ENCODE results near the gene MSANTD1.

MSANTD1 gene

GRCh38 chr4:3248811-3249661 lies at the start of gene MSANTD1:
MSANTD1 (plus strand) TSS chr4:3249159; CDS start chr4:3249223, 64 bp downstream.
- no peak for DNase-seq

DNA sequence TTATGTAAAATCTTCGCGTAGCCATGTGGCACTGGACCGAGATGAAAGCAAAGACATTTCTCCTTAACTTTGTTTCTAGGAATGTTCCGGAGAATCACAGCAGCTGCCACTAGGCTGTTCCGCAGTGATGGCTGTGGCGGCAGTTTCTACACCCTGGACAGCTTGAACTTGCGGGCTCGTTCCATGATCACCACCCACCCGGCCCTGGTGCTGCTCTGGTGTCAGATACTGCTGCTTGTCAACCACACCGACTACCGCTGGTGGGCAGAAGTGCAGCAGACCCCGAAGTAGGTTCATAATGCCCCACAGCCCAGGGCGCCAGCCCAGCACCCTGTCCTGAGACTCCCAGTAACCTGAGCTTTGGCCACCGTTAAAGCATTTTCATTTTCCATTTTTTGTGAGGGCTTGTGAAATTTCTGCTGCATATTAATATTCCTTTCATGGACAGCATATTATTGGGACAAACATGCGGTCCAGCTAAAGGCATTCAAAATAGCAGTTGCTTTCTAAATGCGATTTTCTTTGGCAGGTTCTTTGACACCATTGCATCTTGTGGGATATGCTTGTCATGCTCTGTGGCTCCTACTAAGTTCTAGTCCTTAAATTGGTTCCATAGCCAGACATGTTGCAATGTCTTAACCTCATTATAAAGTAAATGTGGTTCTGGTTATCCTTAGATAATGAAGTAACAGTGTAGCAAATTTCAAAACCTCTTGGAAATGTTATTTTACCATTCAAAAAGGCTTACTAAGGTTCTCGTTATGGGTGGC lies 49.1 kb upstream of the MSANTD1 start:
- DNase-seq: no peak

GRCh38 chr4:3200423-3201090 lies 48.4 kb upstream of the MSANTD1 start:
- DNase-seq: no peak

GRCh38 chr4:3201718-3202702 lies 46.9 kb upstream of the MSANTD1 start:
- DNase-seq: peak; percentile 74 to 81

GRCh38 chr4:3202836-3203820 lies 45.8 kb upstream of the MSANTD1 start:
- peak; percentile 15 to 39 for DNase-seq

DNA sequence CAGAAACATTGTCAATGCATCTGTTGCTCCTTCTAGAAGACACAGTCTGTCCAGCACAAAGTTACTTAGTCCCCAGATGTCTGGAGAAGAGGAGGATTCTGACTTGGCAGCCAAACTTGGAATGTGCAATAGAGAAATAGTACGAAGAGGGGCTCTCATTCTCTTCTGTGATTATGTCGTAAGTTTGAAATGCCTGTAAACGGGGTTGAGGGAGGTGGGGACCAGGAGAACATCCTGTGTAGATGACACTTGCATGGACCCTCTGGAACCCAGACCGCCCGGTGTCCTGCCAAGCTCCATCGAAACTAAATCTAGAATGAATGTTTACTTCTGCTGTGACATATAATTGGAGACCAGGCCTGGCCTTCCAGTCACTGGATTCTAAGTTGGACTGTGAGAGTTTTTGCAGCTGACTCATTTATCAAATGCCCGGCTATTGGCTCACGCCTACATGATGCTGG lies 45.0 kb upstream of the MSANTD1 start:
- DNase-seq: no peak

DNA sequence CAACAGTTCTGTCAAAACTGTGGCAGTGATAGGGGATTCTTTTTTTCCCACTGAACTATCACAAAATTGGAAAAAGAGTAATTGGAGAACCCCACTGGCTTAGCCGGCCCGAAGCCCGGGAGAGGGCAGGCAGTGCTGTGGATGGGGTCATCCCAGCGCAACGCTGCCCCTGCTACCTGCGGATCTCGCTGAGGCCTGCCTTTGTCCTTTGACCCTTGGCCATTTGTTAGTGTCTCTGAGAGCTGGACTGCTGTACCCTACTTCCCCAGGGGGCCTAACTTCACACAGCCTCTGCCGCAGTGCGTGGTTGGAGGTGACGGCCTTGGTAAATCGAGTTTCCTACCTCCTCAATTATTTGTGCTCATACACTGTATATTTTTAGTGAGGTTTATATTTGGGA lies 43.0 kb upstream of the MSANTD1 start:
- no peak for DNase-seq

DNA sequence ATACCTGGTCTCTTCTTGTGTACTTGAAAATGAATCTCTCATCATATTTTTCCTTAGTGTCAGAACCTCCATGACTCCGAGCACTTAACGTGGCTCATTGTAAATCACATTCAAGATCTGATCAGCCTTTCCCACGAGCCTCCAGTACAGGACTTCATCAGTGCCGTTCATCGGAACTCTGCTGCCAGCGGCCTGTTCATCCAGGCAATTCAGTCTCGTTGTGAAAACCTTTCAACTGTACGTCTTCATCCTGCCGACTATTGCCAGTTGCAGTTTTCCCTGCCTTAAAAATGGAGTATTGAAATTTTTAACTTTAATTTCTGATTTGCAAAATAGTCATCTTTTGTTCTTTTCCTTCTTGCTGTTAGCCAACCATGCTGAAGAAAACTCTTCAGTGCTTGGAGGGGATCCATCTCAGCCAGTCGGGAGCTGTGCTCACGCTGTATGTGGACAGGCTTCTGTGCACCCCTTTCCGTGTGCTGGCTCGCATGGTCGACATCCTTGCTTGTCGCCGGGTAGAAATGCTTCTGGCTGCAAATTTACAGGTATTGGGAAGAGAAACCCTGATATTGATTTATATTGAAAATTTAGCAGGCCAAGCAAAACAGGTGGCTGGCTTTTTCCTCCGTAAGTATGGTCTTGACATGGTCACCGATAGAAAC lies 42.4 kb upstream of the MSANTD1 start:
- no peak for DNase-seq

DNA sequence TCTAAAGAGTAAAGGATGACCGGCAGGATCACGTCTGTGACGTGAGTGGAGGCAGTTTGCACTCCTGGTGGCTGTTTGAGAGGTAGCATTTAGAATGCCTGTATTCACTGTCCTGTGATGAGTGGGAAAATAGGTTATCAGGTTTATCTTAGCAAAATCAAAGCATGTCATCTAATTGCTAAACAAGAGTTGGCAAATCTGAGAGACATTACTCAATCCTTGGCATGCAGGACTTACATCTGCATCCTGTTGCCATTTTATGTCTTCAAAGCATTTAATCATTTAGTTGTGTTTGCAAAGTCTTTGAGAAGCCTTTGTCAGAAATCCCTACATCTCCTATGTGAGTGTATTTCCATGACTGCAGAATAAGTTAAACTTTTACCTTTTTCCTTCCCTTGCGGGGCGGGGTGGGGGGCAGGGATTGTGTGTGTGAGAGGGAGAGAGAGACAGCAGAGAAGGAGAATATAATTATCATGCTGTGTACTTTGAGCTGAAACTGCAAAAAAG lies 41.4 kb upstream of the MSANTD1 start:
- DNase-seq: no peak

DNA sequence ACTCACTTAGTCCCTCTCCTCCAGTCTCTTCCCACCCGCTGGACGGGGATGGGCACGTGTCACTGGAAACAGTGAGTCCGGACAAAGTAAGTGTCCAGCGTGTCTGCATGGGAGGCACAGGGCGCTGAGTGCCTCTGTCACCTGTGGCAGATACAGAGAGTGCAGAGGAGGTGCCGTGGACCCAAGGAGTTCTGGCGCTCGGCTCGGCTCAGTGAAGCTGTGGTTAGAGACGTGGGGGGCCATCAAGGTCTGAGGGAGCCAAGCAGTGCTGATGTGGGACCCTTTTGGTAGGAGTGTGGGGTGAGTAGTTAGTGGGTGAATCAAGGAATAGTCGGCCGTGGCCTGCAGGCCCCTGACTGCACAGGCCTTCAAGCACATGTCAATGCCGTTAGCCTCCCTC lies 40.1 kb upstream of the MSANTD1 start:
- DNase-seq: no peak

GRCh38 chr4:3209551-3210325 lies 39.2 kb upstream of the MSANTD1 start:
- no peak for DNase-seq

DNA sequence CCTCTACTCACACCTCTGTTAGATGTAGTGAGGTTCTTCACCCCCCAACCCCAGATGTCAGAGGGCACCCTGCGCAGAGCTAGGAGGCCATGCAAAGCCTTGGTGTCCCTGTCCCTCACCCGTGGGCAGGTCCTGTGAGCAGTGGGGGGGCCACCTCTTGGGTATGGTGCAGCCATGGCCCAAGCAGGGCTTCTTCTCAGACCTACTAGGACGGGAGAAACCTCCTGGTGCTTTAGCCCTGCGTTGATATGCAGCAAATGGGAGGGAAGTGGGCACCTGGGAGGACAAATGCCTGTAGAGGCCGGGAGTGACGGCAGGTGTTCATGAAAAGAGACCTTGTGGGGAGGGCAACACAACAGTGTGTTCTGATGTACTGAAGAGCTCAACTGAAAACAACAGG lies 38.5 kb upstream of the MSANTD1 start:
- DNase-seq: no peak

DNA sequence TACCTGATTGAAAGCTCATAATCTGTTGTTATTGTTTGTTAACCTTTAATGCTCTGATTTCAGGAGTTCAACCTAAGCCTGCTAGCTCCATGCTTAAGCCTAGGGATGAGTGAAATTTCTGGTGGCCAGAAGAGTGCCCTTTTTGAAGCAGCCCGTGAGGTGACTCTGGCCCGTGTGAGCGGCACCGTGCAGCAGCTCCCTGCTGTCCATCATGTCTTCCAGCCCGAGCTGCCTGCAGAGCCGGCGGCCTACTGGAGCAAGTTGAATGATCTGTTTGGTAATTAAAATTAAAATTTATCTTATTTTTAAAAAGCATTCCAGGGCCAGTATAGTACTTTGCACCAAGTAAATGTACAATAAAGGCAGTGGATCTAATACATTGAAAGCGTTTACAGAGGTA lies 37.1 kb upstream of the MSANTD1 start:
- no peak for DNase-seq

DNA sequence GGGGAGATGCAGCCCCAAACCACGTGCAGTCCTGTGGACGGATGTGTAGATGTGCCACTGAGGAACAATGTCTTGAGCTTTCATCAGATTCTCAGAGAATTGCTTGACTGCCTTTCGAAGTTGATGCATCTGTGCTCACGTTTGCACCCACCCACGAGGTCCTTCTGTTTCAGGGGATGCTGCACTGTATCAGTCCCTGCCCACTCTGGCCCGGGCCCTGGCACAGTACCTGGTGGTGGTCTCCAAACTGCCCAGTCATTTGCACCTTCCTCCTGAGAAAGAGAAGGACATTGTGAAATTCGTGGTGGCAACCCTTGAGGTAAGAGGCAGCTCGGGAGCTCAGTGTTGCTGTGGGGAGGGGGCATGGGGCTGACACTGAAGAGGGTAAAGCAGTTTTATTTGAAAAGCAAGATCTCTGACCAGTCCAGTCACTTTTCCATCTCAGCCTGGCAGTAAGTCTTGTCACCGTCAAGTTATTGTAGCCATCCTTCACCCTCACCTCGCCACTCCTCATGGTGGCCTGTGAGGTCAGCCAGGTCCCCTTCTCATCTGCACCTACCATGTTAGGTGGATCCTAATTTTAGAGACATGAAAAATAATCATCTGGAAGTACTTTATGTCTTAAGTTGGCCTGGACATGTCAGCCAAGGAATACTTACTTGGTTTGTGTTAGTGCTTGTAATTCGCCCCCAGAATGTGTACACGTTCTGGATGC lies 36.4 kb upstream of the MSANTD1 start:
- DNase-seq: no peak

DNA sequence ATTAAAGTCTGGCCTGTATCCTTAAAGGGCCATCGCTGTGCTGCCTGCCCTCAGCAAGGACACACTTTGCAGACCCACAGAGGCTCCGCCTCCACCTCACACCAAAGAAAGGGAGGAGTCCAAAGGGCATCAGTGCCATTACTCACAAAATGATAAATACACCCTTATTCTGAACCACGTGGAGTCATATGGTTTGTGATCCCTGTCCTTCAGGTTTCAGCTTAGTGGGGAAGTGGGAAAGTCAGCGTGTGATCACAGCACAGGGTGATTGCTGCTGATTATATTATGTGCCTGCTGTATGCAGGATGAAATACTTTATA lies 35.9 kb upstream of the MSANTD1 start:
- no peak for DNase-seq

DNA sequence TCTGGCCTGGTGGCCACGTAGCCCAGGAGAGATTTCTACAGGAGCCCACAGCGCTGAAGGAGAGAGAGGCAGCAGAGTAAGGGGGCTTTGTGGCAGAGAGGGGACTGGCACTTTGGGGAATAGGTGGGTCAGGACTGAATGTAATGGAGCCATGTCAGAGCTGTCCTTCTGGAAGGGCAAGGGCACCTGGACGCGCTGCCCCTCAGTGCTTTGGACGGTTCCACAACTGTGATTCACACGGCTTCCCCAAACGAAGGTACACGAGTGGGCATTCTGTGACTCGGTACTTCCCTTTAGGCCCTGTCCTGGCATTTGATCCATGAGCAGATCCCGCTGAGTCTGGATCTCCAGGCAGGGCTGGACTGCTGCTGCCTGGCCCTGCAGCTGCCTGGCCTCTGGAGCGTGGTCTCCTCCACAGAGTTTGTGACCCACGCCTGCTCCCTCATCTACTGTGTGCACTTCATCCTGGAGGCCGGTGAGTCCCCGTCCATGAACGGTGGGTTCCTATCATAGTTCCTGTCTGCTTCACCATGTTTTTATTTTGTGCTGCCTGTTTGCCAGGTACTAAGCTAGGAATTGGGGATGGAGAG lies 35.2 kb upstream of the MSANTD1 start:
- DNase-seq: no peak

GRCh38 chr4:3215256-3215655 lies 33.7 kb upstream of the MSANTD1 start:
- DNase-seq: no peak

DNA sequence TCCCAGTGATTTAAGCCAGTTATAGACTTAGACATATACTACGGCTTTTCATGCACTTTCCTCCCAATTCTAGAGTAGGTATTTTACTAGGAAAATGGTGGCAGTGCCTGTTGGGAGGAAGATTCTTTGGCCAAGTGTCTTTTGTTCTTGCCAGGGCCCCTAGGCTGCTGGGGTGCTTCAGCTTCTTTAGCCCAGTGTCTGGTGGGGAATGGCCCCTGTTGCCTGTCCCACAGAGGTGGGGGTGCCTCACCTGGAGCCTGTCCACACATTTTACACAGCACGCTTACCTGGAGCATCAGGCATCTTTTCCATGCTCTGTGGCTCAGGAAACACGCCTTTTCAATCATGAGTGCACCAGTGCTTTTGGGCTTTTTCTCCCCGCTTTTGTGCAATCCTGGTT lies 33.2 kb upstream of the MSANTD1 start:
- DNase-seq: no peak

All from CD4-positive, alpha-beta T cell treated with Interleukin-1 beta for 1 hour (primary cell).